PC-3 (cell line): Measurements from ENCODE around the gene ABCC11. TPM values are rescaled to one million over a fixed set of nuclear protein-coding genes. Genes with fewer than 3 reads are reported as not detected.
A peak's percentile ranks its signal among the peaks of the same experiment; 100 is the strongest.

Experiments used
- ATAC-seq: fragments of 200-7000 bp; cut with Tn5 transposase; 2 replicates; pipeline ENCODE4 v1.9.1; 2020; ENCODE audit warnings: mild to moderate bottlenecking, moderate library complexity
- BruUV-seq: library from RNA; stranded (reverse); fragments of 400-500 nt; replicated peaks from 2 replicates; lab custom pipeline; 2021; lab: Mats Ljungman, UMichigan
- CTCF ChIA-PET: fragments of 300-600 bp; sonication (Branson Sonifier 250); formaldehyde crosslinking; loops from one replicate; lab custom pipeline; 2022; ENCODE audit warnings: antibody characterized with exemption; lab: Charles Lee
- POLR2A ChIA-PET: fragments of 300-600 bp; sonication (Branson Sonifier 250); formaldehyde crosslinking; loops from one replicate; lab custom pipeline; 2022; ENCODE audit warnings: antibody characterized with exemption; ENCODE audit not compliant: unreplicated experiment; lab: Charles Lee
- DNase-seq: peaks from one replicate; pipeline ENCODE4 v3.0.0-alpha.2; 2015
- H2AFZ ChIP-seq: fragments of 300-600 bp; sonication (generic); 2 replicates; pipeline ENCODE4 v1.6.0; 2016; ENCODE audit warnings: antibody characterized with exemption, low read length
- H3F3A ChIP-seq: fragments of 300-600 bp; sonication (generic); one replicate; pipeline ENCODE4 v1.6.0; 2017; ENCODE audit warnings: antibody characterized with exemption, low read length, control low read depth, mild to moderate bottlenecking; ENCODE audit not compliant: unreplicated experiment
- H3K27ac ChIP-seq: fragments of 300-600 bp; sonication (generic); 2 replicates; pipeline ENCODE4 v1.5.1; 2016; ENCODE audit warnings: mild to moderate bottlenecking, low read length
- H3K27me3 ChIP-seq: fragments of 300-600 bp; sonication (generic); 2 replicates; pipeline ENCODE4 v1.6.1; 2016; ENCODE audit warnings: low read length, mixed read lengths
- H3K36me3 ChIP-seq: fragments of 300-600 bp; sonication (generic); 2 replicates; pipeline ENCODE4 v1.6.1; 2016; ENCODE audit warnings: low read depth, mixed run types, low read length, mixed read lengths
- H3K4me1 ChIP-seq: fragments of 300-600 bp; sonication (generic); 2 replicates; pipeline ENCODE4 v1.5.1; 2016; ENCODE audit warnings: low read length; ENCODE audit not compliant: insufficient read depth
- H3K4me2 ChIP-seq: fragments of 300-600 bp; sonication (generic); 2 replicates; pipeline ENCODE4 v1.6.0; 2016; ENCODE audit warnings: low read length
- H3K4me3 ChIP-seq: fragments of 300-600 bp; sonication (generic); 2 replicates; pipeline ENCODE4 v1.5.1; 2016; ENCODE audit warnings: mild to moderate bottlenecking, low read length, mixed read lengths
- H3K79me2 ChIP-seq: fragments of 300-600 bp; sonication (generic); 2 replicates; pipeline ENCODE4 v1.6.1; 2017; ENCODE audit warnings: low read length, mixed read lengths
- H3K9ac ChIP-seq: fragments of 300-600 bp; sonication (generic); 2 replicates; pipeline ENCODE4 v1.6.0; 2016; ENCODE audit warnings: mild to moderate bottlenecking, low read length
- H3K9me2 ChIP-seq: fragments of 300-600 bp; sonication (generic); replicated peaks from 2 replicates; pipeline ENCODE4 v1.6.1; 2016; ENCODE audit warnings: mixed run types, low read length, mixed read lengths
- H3K9me3 ChIP-seq: fragments of 300-600 bp; sonication (generic); 2 replicates; pipeline ENCODE4 v1.6.1; 2016; ENCODE audit warnings: low read length, mixed read lengths
- H4K20me1 ChIP-seq: fragments of 300-600 bp; sonication (generic); 2 replicates; pipeline ENCODE4 v1.6.1; 2016; ENCODE audit warnings: low read length, mixed read lengths
- EZH2 ChIP-seq: fragments of 300-600 bp; sonication (generic); IDR thresholded peaks from one replicate; pipeline ENCODE4 v1.6.1; 2017; ENCODE audit warnings: antibody characterized with exemption, mild to moderate bottlenecking, low read length; ENCODE audit not compliant: unreplicated experiment
- EZH2phosphoT487 ChIP-seq: fragments of 300-600 bp; sonication (generic); IDR thresholded peaks from 2 replicates; pipeline ENCODE4 v1.6.1; 2018; ENCODE audit warnings: mild to moderate bottlenecking, antibody characterized with exemption, low read length, borderline replicate concordance
- intact Hi-C: fragments of 100-400 bp; cut with micrococcal nuclease; formaldehyde crosslinking; loops from 2 replicates; pipeline ENCODE4 v1.9.0; 2023
- total RNA-seq: library from RNA; depleted of rRNA; stranded (reverse); fragments of >200 nt; gene quantifications from 2 replicates; pipeline ENCODE4 v1.2.3, GENCODE V29; 2014
- TF ChIP-seq, protein P1 (sequence below): fragments of 300-600 bp; sonication (generic); conservative IDR thresholded peaks from 2 replicates; pipeline ENCODE4 v1.5.1; 2017; ENCODE audit warnings: antibody characterized with exemption, low read depth, mild to moderate bottlenecking, low read length

Gene ABCC11
- total RNA-seq, 1 experiment from 2014 or later: 0.26 TPM

- no peak for TF ChIP-seq EZH2phosphoT487
- TF ChIP-seq, protein P1, sequence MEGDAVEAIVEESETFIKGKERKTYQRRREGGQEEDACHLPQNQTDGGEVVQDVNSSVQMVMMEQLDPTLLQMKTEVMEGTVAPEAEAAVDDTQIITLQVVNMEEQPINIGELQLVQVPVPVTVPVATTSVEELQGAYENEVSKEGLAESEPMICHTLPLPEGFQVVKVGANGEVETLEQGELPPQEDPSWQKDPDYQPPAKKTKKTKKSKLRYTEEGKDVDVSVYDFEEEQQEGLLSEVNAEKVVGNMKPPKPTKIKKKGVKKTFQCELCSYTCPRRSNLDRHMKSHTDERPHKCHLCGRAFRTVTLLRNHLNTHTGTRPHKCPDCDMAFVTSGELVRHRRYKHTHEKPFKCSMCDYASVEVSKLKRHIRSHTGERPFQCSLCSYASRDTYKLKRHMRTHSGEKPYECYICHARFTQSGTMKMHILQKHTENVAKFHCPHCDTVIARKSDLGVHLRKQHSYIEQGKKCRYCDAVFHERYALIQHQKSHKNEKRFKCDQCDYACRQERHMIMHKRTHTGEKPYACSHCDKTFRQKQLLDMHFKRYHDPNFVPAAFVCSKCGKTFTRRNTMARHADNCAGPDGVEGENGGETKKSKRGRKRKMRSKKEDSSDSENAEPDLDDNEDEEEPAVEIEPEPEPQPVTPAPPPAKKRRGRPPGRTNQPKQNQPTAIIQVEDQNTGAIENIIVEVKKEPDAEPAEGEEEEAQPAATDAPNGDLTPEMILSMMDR: no peak
- no peak overlapping the region for H3K4me3 ChIP-seq
- ATAC-seq (no peak), DNase-seq (no peak)
- peaks cover 35% of the 10 kb centered on the region for H3K4me1 ChIP-seq
- no peak overlapping the region for H3K4me2 ChIP-seq
- no peaks in the 10 kb centered on the region for H3K27me3 ChIP-seq
- no peaks in the 10 kb centered on the region for H3K36me3 ChIP-seq
- no peaks in the 10 kb centered on the region for H3K79me2 ChIP-seq
- no peaks in the 10 kb centered on the region for H3K9me3 ChIP-seq
- ChIA-PET CTCF (no interaction called here), POLR2A (no interaction called here)
- no peaks in the 10 kb centered on the region for H3F3A ChIP-seq
- no TSS peak for BruUV-seq
- H4K20me1 ChIP-seq: no peaks in the 10 kb centered on the region
- intact Hi-C loops: loop anchor here (10.0 kb wide), 1 partner anchor 976 kb away; the partner anchor contains the start of gene NETO2
- no peaks in the 10 kb centered on the region for H3K9me2 ChIP-seq
- no peak overlapping the region for H3K9ac ChIP-seq
- H3K27ac ChIP-seq: peak overlapping the region; percentile 99; the same call in 1 of the 2 replicates
- H2AFZ ChIP-seq: no peak overlapping the region
These were observed 126.1 kb downstream of the ABCC11 start for GRCh38 chr16:48121276-48121675.

DNA sequence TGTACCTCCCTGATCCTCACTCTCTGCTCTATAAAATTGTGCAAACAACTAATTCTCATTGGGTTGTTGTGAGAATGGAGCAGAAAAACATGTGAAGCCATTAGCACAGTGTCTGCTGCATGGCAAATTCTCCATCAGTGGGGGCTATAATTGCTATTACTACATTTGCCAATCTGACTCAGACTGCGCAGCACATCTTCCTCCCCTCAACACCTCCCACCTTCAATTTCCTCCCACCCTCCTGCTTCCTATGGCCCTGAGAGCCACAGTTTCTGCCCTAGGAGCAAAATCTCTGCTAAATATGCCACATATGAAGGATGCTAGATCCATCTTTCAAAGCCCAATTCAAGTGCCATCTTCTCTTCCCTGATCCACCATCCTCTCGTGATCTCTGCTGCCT lies 128.5 kb downstream of the ABCC11 start:
- ChIA-PET CTCF (interaction anchor here (0.6 kb wide), 1 partner anchor 33 kb away, joined by 3 read pairs; no protein-coding TSS in a partner anchor), POLR2A (no interaction called here)
- intact Hi-C loops: no loop called here

More for the DNA sequence above, 128.5 kb downstream of the ABCC11 start:
- no peaks in the 10 kb centered on the region for H3K79me2 ChIP-seq
- H3K36me3 ChIP-seq: no peaks in the 10 kb centered on the region
- H4K20me1 ChIP-seq: no peaks in the 10 kb centered on the region
- no peak overlapping the region for H2AFZ ChIP-seq
- no peak overlapping the region for H3K4me2 ChIP-seq
- no peaks in the 10 kb centered on the region for H3K9me3 ChIP-seq
- TF ChIP-seq EZH2 (no peak), EZH2phosphoT487 (no peak)
- TF ChIP-seq, protein P1: no peak
- no TSS peak for BruUV-seq
- no peak overlapping the region for H3K4me3 ChIP-seq
- no peak for DNase-seq
- H3K27ac ChIP-seq: no peak overlapping the region
- peaks cover 19% of the 10 kb centered on the region for H3K4me1 ChIP-seq
- no peaks in the 10 kb centered on the region for H3K27me3 ChIP-seq
- no peak overlapping the region for H3K9ac ChIP-seq
- no peaks in the 10 kb centered on the region for H3F3A ChIP-seq
- no peak for ATAC-seq
- no peaks in the 10 kb centered on the region for H3K9me2 ChIP-seq
